Stimulated activated CD4-positive, alpha-beta T cell treated with anti-CD3 and anti-CD28 coated beads, Interleukin-1b, Interleukin-23, amount 100 ng/mL, for 4 hours (primary cell): ENCODE results near the gene NTRK2.

Source experiments
- DNase-seq, 2 donors: peaks; one replicate each; pipeline ENCODE4 v3.0.0-alpha.2; 2020; ENCODE audit warnings: low read depth in 2 of 2

Gene NTRK2

DNA sequence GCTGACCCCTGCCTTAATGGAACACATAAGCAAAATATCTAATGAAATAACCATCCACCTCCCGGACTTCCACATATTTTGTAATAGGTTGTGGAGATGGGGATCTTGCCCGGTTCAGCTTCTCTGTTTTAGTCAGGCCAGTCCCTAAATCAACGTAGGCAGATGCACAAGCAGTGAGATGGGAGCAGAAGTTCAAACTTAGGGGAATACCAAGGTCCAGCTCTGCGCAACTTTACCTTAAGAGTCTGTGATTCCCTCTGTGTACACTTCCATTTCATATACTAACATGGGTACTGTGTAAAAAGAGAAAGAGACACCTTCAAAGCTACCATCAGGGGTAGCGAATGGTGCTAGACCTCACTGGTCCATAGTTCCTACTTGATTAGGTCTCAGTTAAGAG, 110.9 kb downstream of the NTRK2 start:
- no peak for DNase-seq

DNA sequence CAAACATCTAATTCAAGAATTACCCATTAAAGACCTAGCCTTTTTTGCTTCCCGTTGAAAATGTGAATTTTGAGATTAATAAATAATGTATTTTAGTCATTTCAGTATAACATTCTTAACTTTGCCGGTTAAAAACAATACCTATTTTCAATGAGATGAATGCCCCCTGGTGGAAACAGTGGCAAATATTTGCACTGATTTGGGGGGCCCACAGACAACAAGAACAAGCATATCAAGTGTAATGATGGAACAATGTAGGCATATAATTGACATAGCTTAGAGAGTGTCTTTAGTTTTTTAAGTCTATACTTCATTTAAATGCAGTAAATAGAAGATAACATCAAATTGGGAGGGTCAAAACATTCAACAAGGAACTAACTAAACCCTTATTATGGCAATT, 111.9 kb downstream of the NTRK2 start:
- no peak for DNase-seq

DNA sequence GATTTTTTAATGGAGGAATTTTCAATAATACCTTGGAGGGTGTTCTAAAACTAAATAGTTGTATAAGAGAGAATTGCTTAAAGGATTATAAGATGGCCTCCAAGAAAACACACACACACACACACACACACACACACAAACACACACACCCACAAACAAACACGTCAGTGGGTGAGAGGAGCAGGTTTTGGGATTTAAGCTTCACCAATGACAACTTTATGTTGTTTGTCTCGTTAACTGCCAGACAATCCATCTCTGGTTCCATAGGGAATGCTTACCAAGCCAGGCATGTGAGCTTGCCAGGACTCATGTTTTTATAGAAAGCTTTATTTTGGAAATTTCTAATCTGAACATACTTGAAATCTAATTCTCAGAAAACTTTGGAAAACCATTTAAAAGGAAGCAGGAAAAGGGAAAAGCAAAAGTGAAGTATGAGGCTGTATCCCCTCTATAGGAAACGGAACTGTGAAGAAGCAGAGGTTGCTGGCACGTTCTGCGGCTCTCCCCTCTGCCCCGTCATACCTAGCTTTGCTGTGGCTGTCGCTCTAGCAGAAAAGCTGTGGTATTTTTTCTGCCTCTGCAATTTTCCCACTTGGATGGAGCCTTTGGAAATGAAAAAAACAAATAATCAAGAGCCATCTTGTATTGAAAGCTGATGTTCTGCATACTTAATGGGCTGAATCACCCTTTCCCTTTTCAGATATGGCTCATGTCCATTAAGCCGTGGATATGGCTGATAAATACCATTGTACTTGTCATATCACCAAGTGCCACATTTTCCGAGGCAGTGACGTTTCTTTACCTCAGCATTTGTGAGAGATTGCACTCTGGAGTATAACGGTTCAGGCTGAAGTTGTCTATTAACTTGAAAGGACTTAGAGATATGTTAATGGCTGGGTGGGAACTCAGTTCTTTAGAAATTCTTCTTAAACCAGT, 112.7 kb downstream of the NTRK2 start:
- DNase-seq: no peak

DNA sequence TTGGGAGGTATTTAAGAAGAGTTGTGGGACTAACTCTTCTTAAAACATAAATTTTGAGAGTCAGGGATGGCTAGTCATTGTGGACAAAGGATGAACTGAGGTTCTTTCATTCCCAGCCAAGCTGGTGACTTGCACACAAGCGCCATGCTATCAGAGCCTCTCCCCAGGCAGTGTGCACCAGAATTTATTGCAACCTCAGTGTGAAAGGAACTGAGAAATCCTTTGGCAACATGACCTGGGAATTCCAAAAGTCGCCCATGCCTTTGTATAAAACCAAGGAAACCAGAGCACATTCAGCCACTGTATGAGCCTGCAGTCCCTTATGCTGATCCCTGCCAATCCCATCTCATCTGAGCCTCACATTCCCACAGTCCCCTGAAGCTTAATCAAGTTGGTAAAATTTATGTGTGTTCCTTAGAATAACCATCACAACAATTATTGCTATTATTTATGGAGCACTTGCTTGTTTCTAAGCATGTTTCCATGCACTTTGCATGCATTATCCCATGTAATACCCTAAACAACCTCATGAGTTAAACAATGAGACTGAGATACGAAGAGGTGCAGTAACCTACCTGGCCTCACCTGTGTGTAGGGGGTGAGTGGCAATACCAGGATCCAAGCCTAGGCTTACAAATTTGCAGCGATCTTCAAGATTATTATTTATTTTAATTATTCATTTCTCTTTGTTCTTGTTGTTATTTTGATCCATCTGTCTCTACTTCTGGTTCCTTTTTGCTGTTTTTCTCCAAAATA, 116.4 kb downstream of the NTRK2 start:
- DNase-seq: no peak

DNA sequence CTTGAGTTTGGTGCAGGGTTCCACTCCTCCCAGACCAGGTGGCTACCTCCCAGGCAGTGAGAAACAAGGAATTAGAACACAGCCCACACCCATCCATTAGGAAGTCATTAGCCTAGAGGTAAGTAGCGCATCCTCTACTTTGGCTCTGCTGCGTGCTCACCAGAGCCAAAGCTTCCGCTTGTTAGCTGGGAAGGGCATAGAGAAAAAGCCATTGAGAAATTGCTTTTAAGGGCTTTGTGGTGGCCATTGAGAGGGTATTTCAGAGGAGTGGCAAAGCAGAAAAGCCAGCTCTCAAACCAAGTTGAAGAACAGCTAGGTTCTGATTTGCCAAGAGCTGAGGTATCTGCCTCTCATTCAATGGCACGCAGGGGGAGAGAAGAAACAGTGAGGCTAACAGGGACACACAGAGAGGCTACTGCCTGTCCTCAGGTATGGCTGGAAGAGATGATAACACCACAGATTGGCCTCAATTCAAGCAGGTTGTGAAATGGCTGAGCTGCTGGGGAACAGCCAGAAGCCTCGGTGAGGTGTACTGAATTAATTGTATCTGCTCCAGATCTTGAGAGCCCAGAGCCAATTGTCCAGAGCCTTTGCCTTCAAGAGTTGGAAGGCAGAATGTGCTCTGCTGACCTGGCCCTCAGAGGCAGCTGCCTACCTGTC, 119.4 kb downstream of the NTRK2 start:
- no peak for DNase-seq

DNA sequence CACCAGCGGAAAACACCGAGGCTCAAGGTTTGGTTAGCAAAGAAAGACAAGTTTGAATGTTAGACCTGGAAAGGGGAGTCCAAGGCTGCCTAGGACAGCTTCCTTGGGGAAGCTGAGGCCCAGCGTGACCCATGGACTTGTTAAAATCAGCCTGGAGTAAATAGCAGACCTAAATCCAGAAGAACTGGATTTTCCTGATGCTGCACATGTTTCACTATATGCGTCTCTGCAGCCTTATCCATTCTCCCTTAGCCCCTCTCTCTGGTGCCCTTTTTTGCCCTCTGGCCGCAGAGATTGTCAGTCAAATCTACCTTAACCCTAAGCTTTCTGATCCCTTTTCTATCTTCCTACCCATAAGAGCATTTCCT, 119.9 kb downstream of the NTRK2 start:
- DNase-seq: no peak

DNA sequence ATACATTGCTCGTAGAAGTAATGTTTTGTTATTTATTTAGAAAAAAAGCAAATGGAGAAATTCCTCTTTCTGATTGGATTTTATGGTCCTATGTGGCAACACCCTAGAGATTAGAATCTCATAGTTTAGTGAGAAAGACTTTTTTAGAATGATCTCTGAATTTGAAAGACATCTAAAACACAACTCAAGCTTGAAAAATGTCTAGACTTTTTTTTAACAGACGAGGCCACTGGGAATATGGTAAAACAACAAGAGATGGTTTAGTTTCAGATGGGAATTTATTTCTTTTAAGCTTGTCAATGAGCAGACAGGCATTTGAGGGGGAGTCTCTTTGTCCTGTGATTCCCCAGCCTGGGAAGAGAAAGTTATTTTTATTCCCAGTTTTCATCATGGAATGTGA, 122.1 kb downstream of the NTRK2 start:
- DNase-seq: no peak

DNA sequence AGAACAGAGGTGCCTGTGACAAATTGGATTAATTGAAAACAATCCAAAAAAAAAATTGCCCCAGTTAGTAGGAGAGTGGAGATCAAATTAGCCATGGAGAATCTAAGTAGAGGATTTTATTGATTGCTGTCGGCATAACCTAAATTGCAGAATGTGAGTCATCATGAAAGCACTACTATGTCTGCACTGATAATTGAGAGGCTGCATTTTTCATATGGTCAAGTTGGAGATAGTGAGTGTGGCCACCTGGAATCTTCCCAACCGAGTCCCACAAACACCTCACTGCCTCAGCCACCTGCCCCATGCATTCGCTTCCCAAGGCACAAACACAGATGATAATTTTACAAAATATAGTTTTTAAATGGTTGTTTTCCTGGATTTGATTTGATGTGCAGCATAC, 123.7 kb downstream of the NTRK2 start:
- DNase-seq: no peak

DNA sequence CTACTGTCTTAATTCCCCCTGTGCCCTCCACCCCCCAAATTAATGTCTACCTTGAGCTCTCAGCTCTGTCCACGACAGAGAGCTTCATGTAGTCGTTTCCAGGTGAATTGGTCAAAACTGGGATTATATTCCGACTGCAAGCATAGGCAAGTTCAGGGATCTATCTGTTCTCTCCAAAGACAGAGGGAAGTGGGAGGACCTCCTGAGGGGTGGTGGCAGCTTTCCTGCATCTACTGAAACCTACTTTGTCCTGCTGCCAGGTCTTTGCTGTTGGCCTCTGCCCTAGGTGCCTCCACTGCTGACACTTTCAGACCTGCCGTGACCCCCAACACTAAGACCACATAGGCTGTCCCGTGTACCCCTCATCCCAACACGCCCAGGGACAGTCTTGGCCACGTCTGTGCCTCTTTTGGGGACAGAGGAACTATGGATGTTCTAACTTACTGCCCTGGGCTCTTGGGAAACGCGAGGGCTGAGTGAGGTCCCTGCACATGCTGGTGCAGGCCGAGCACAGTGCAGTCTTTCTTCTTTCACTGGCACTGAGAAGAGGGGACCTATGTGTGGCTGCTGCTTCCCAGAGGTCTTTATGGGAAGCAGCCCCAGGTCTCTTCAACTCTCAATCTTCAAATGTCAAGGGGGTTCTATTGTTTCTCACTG, 125.6 kb downstream of the NTRK2 start:
- DNase-seq: no peak

DNA sequence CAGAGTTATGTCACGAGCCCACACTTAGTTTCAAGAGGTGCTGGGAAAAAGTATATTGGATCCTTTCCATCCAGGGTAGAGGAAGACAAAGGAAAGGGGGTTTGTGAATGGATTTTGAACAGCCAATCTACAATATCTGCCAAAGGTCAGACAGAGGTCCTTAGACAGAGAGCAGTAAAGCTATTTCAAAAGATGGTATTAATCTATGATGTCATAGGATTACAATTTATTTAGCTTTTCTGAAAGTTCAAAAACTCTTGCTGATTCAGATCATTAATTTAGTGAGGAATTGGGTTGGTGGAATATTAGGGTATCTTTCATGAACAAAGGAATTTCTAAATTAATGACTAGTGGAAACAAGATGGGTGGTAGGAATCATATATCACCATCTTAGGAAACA, 126.9 kb downstream of the NTRK2 start:
- DNase-seq: no peak

DNA sequence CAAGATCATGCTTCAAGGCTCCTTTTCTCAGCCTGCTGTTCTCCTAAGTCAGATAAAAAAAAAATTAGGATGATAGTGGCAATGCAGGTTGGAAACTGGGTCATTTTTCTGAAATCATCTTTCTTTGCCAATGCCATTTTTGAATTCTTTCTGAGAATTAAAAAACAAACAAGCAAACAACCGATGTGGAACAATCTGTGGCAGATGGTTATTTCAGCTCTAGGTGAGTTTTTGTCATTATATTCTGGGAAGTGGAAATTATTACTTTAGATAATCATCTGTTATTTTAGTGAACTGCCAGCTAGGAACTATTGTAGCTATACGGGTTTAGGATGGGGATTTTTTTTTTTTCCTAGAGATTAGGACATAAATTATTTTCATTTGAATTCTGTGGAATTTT, 129.7 kb downstream of the NTRK2 start:
- DNase-seq: no peak

DNA sequence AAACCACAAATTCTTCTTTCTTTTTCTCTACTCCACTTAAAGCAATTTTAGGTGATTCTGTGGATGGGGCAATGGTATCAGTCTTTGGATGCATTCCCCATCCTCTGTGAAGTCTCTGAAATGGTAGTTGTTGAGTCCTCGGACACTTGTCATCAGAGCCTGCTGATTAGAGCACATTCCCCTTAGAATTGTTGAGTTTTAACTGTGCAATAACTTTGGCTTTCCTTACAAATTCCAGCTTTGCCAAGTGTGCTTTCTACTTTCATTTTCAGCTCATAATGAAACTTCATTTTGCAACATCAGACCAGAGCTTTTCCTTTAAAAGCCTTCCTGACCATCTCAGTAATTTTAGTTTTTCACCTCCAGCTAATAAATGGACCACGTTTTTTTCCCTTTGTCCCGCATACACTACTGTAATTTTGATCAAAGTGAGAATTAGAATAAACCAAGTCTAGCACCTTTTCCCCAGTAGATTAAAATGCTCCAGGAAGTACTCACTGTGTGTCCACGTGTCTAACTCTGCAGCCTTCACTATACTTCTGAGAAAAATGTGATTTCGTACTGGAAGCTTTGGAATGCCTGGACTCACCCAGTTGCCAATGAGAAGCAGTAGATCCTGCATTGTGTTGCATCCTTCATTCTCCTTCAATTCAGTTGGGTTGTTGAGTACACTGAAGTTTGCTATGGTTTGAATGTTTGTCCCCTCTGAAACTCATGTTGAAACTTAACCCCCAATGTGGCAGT, 135.6 kb downstream of the NTRK2 start:
- no peak for DNase-seq

DNA sequence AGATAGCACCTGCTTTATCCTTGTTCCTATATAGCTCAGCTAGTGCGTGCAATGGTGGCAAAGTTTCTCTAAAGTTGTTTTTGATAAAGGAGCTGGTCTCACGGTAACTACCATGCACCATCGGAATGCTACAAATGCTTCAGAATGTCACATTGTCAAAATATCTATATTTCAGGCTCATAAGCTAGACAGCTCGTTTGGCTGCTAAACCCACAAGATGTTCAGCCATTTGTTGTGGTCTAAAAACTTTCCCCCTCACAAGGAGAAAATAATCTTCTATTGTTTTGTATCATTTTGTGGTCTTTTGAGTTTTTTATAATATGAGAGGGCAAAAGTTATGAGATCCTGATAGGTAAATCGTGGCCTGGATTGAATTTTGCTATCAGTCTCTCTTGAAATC, 137.9 kb downstream of the NTRK2 start:
- DNase-seq: no peak

DNA sequence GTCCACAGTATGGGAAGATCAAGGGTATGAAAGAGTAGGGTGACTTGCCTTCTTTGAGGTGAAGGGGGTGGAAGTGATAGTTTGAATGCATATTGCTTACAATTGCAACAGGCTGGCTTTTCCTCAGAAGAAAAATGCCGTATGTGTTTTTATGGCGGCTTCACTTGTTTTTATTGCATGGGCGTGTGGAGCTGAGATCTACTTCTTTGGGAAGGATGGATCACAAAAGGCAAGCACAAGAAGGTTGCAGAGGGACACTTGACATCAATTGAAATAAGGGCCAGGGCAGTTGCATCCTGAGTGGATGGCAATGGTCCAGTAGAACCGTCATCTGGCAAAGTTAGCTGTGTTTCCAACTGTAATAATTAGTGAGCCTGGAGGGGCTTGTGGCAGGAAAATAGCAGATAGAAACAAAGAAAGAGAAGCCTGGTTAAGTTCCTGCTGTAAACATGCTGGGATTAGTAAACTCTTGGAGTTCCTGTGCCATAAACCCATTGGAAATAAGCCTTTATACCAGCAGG, 138.4 kb downstream of the NTRK2 start:
- DNase-seq: no peak

DNA sequence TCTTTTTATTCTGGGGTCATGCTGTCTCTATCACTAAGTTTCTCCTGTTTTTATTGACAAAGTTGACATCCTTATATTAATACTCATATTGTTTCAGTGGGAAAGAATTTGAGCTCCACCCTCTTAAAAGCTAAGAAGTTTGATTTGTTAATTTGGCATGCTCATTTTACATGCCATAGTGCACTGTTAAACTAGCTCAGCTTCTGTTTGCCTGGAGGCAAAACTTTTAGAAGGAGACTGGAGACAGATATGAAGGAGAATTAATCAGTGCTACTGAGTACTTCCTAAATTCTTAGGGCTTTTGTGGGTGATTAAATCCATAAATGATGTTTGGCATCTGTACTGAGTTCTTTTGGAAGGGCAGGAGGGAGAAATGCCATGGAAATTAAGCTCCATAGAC, 138.9 kb downstream of the NTRK2 start:
- no peak for DNase-seq

DNA sequence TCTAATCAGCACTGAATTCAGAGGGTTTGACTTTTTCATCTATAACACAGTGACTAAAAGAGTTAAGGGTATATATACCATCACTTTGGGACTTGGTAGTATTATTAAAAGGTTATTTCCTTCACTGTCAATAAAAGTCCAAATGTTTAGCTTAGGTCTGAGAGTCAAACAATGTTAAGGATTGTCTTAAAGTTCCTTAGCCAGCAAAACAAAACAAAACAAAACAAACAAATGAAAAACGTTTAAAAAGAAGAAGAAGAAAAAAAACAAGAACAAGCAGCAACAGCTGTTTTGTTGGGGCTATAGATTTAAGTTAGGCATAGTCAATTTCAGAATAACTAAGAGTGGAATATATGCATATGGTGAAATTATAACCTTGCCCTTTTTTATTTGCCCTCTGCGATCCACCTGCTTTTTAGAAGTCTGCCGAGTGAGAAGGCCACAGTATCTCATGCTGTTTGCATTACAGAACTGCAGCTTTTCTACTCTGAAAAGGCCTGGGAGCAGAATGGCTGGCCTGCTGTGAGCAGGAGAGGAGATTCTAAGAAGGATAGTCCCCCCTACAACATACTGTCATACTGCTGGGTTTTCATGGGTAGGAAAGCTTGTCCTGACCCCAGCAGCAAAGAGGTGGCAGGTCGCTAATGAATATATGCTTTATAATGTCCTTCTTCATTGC, 141.7 kb downstream of the NTRK2 start:
- no peak for DNase-seq

DNA sequence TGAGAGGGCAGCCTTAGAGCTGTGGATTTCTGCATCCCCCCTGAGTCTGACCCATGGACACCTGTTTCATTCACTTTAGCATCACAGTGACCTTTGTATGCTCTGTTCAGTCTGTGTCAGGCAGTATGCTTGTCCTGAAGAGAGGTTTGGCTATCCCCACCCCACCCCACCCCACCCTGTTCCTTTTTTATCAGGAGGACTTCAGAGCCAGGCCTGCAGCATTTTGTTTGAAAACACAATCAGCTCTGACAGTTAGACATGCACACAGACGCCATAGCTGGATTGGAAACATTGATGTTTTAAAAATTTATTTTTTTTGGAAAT, 142.2 kb downstream of the NTRK2 start:
- DNase-seq: no peak

DNA sequence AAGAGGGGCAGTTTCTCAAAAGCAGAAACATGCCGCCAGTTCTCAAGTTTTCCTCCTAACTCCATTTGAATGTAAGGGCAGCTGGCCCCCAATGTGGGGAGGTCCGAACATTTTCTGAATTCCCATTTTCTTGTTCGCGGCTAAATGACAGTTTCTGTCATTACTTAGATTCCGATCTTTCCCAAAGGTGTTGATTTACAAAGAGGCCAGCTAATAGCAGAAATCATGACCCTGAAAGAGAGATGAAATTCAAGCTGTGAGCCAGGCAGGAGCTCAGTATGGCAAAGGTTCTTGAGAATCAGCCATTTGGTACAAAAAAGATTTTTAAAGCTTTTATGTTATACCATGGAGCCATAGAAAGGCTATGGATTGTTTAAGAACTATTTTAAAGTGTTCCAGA, 142.8 kb downstream of the NTRK2 start:
- DNase-seq: no peak

DNA sequence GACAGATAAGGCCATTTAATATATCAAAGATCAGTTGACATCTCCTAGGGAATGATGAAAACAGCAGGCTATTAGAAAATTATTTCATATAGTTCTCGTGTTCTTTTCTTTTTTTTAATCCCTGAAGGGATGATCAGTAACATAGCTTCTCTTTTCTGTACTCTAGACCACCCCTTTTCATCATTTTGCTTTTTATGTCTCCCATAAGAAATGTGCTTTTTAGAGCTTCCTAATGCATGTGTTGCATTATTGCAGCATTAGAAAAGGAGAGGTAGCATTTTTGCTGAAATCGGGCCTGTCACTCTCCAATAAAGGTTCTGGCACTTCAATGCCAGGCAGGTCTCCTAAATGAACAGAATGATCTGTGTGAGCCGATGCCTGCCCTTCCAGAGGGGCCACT, 143.3 kb downstream of the NTRK2 start:
- DNase-seq: no peak

DNA sequence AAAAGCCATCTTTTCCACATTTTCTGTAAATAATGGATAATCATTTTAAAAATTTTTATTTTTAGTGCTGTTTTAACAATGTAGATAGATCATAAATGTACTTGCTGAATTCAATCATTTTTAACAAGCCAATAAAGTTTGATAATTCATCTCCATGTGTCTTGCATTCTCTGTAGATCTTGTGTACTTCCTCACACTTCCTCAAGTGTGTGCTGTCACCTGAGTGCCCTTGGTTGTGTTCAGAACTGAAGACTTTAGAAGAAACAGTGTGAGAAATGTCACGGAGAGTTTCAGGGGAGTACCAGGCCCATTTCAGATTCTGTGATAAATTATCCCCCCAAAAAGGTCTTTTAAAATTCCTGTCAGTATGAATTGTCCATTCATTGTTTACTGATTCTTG, 146.0 kb downstream of the NTRK2 start:
- no peak for DNase-seq

DNA sequence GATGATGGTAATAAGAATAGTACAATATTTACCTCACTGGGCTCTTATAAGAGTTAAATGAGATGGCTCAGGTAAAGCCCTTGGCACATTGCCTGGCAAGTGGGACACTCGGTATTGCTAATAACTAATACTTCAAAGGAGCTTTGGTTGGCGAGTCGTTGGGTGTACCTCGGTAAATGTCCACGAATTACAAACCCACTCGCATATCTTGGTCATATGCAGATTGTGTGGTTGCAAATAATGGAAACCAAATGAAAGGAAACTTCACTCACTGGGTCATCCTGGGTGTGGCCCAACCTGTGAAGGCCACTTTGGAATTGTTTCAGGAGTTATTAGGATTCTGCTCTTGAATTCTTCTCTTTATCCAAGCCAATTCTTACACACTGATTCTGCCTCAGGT, 147.5 kb downstream of the NTRK2 start:
- DNase-seq: no peak
